PC-9 (cell line): ENCODE results near the gene ARHGEF17.
A peak's percentile ranks its signal among the peaks of the same experiment; 100 is the strongest.

Source experiments
- CTCF ChIP-seq: fragments of 200-600 bp; sonication (generic); conservative IDR thresholded peaks from 2 replicates; pipeline ENCODE4 v1.6.1; 2017; ENCODE audit warnings: mixed run types, antibody characterized with exemption, mild to moderate bottlenecking, moderate library complexity
- EZH2 ChIP-seq: fragments of 200-600 bp; sonication (generic); IDR thresholded peaks from 2 replicates; pipeline ENCODE4 v1.8.0; 2017; ENCODE audit warnings: antibody characterized with exemption, low read depth

GRCh38 chr11:73376160-73376802 lies 68.2 kb downstream of the ARHGEF17 start, which contains the start of gene RELT:
- peak; percentile 92 for TF ChIP-seq CTCF
- TF ChIP-seq EZH2: no peak
